ENCODE measurements around the gene RNF167. TPM values are rescaled to one million over a fixed set of nuclear protein-coding genes. Genes with fewer than 3 reads are reported as not detected.

The RNF167 gene
- total RNA-seq, 2 donors from 2014 or later, result 76.2 to 95.6 TPM

- DNase-seq (no peak), ATAC-seq (no peak)
- intact Hi-C loops (cut with DNase I), result no loop called here
Observed at GRCh38 chr17:4968486-4969046, 28.5 kb downstream of the RNF167 start.

GRCh38 chr17:4969047-4969550 lies 29.0 kb downstream of the RNF167 start:
- no peak for DNase-seq
- intact Hi-C loops (cut with DNase I), result no loop called here
- no peak for ATAC-seq

GRCh38 chr17:4969551-4970173 lies 29.6 kb downstream of the RNF167 start:
- DNase-seq, result no peak
- no peak for ATAC-seq
- intact Hi-C loops (cut with DNase I), result no loop called here

- DNase-seq (no peak), ATAC-seq (no peak)
- intact Hi-C loops (cut with DNase I), result no loop called here
Observed at GRCh38 chr17:4970273-4970672, 30.2 kb downstream of the RNF167 start.

GRCh38 chr17:4971826-4972225 lies 31.8 kb downstream of the RNF167 start:
- ATAC-seq (no peak), DNase-seq (no peak)
- intact Hi-C loops (cut with DNase I), result no loop called here

GRCh38 chr17:4972322-4972721 lies 32.3 kb downstream of the RNF167 start:
- intact Hi-C loops (cut with DNase I), result no loop called here
- DNase-seq, result no peak
- no peak for ATAC-seq

- DNase-seq, result no peak
Observed at GRCh38 chr17:4972752-4973151, 32.7 kb downstream of the RNF167 start.

GRCh38 chr17:4973256-4974114 lies 33.4 kb downstream of the RNF167 start:
- intact Hi-C loops (cut with DNase I), result no loop called here
- DNase-seq (no peak), ATAC-seq (no peak)

More at GRCh38 chr17:4972752-4973151, 32.7 kb downstream of the RNF167 start:
- ATAC-seq, result no peak
- intact Hi-C loops (cut with DNase I), result no loop called here

- DNase-seq, result peak; percentile 65
- intact Hi-C loops (cut with DNase I), result no loop called here
- ATAC-seq, result peak; percentile 61 to 65
Observed at GRCh38 chr17:4974115-4974670, 34.1 kb downstream of the RNF167 start.

GRCh38 chr17:4978726-4979125 lies 38.7 kb downstream of the RNF167 start:
- DNase-seq, result no peak
- ATAC-seq, result no peak
- intact Hi-C loops (cut with DNase I), result loop anchor here in 1 of 2 donors (5.0 kb wide), 1 partner anchor 84 kb away; no protein-coding TSS in a partner anchor

GRCh38 chr17:4980644-4981216 lies 40.7 kb downstream of the RNF167 start:
- ATAC-seq, result peak; percentile 45 to 67
- intact Hi-C loops (cut with DNase I), result loop anchor here (5.0 to 10.0 kb wide), 2 partner anchors 76 to 82 kb away; partner anchors contain the start of gene CHRNE (in 1 of the 2)
- no peak for DNase-seq

- ATAC-seq, result no peak
- intact Hi-C loops (cut with DNase I), result loop anchor here (5.0 to 10.0 kb wide), 2 partner anchors 78 to 80 kb away; partner anchors contain the start of gene CHRNE (in 1 of the 2)
- DNase-seq, result no peak
Observed at GRCh38 chr17:4982305-4982704, 42.2 kb downstream of the RNF167 start.

- DNase-seq, result no peak
Observed at GRCh38 chr17:4986403-4986802, 46.3 kb downstream of the RNF167 start.

GRCh38 chr17:4986951-4987766 lies 47.1 kb downstream of the RNF167 start, which contains the start of gene CAMTA2:
CAMTA2 (minus strand) TSS chr17:4987675; CDS start chr17:4986222, 1,453 bp downstream.
- intact Hi-C loops (cut with DNase I), result loop anchor here (5.0 to 10.0 kb wide), 2 partner anchors 80 to 82 kb away; partner anchors contain the start of gene CHRNE (in 1 of the 2)
- ATAC-seq (peak; percentile 96 to 97), DNase-seq (peak; percentile 96)

More at GRCh38 chr17:4986403-4986802, 46.3 kb downstream of the RNF167 start:
- intact Hi-C loops (cut with DNase I), result loop anchor here (5.0 to 10.0 kb wide), 2 partner anchors 79 to 82 kb away; partner anchors contain the start of gene CHRNE (in 1 of the 2)
- peak in 1 of 2 donors; percentile 4 for ATAC-seq

- intact Hi-C loops (cut with DNase I), result loop anchor here (5.0 to 10.0 kb wide), 2 partner anchors 81 to 83 kb away; partner anchors contain the start of gene CHRNE (in 1 of the 2)
- ATAC-seq, result peak; percentile 10 to 22
- DNase-seq, result no peak
Observed at GRCh38 chr17:4987767-4988567, 47.9 kb downstream of the RNF167 start.

GRCh38 chr17:4994081-4994595 lies 54.1 kb downstream of the RNF167 start:
- intact Hi-C loops (cut with DNase I), result no loop called here
- ATAC-seq, result no peak
- DNase-seq, result no peak

All from left cardiac atrium (tissue), 4 donors.